B cell (primary cell): ENCODE data around the gene DUSP16. TPM values are rescaled to one million over a fixed set of nuclear protein-coding genes. Genes with fewer than 3 reads are reported as not detected.

Source experiments
- ATAC-seq: fragments of 200-7000 bp; cut with Tn5 transposase; one replicate; pipeline ENCODE4 v1.10.0; 2021; ENCODE audit warnings: low read depth, mild to moderate bottlenecking, moderate number of reproducible peaks, moderate library complexity
- CTCF ChIA-PET: fragments of 350-600 bp; sonication (Branson Sonifier 250); formaldehyde crosslinking; loops from one replicate; lab custom pipeline; 2021; ENCODE audit warnings: antibody characterized with exemption, inconsistent platforms; lab: Charles Lee
- POLR2A ChIA-PET: fragments of 350-600 bp; sonication (Branson Sonifier 250); formaldehyde crosslinking; loops from one replicate; lab custom pipeline; 2021; ENCODE audit warnings: antibody characterized with exemption; lab: Charles Lee
- DNase-seq: peaks from one replicate; pipeline ENCODE4 v3.0.0; 2013
- H2AFZ ChIP-seq: 2 replicates; pipeline ENCODE4 v1.6.1; 2012; ENCODE audit warnings: mild to moderate bottlenecking, low read depth, low read length; ENCODE audit not compliant: insufficient read depth, poor library complexity, severe bottlenecking
- H3K27ac ChIP-seq, 2 donors: 1 replicate in 1 of 2; 2 replicates in 1 of 2; pipeline ENCODE4 v1.5.1; 2012 to 2013; ENCODE audit warnings: low read length in 2 of 2, mild to moderate bottlenecking in 2 of 2, moderate library complexity in 1 of 2
- H3K27me3 ChIP-seq, 4 experiments: fragments of 200-600 bp in 1 of 4; sonication (generic) in 1 of 4; replicated peaks in 1 of 4; 1 replicate in 2 of 4; 2 replicates in 2 of 4; pipeline versions ENCODE4 v1.6.1 to v1.7.0; 2013 to 2016; ENCODE audit warnings: low read length in 3 of 4, mild to moderate bottlenecking in 2 of 4, mixed read lengths in 1 of 4, moderate library complexity in 1 of 4; ENCODE audit not compliant: insufficient read depth in 4 of 4, control insufficient read depth in 3 of 4; ENCODE audit errors: control extremely low read depth in 1 of 4
- H3K36me3 ChIP-seq, 2 experiments: replicated peaks in 1 of 2; 1 replicate in 1 of 2; 2 replicates in 1 of 2; pipeline versions ENCODE4 v1.6.1 to v1.7.1; 2013; ENCODE audit warnings: low read length in 1 of 2; ENCODE audit not compliant: insufficient read depth in 2 of 2, control insufficient read depth in 1 of 2; ENCODE audit errors: control extremely low read depth in 1 of 2, extremely low read depth in 1 of 2
- H3K4me1 ChIP-seq, 2 donors: fragments of 200-600 bp in 1 of 2; sonication (generic) in 1 of 2; 1 replicate in 1 of 2; 2 replicates in 1 of 2; pipeline versions ENCODE4 v1.5.1 to v1.6.1; 2013 to 2017; ENCODE audit warnings: low read length in 2 of 2; ENCODE audit not compliant: control insufficient read depth in 2 of 2, insufficient read depth in 2 of 2
- H3K4me2 ChIP-seq: replicated peaks from 2 replicates; pipeline ENCODE3; 2012; ENCODE audit warnings: mild to moderate bottlenecking, low read depth, low read length; ENCODE audit not compliant: poor library complexity, severe bottlenecking
- H3K4me3 ChIP-seq, 5 experiments: fragments of 200-600 bp in 1 of 5; sonication (generic) in 1 of 5; 1 replicate in 3 of 5; 2 replicates in 2 of 5; pipeline versions ENCODE4 v1.5.1 to v1.7.0; 2011 to 2016; ENCODE audit warnings: low read length in 4 of 5, mild to moderate bottlenecking in 4 of 5, low read depth in 2 of 5, control low read depth in 1 of 5, moderate library complexity in 1 of 5; ENCODE audit not compliant: insufficient read depth in 1 of 5; ENCODE audit errors: control extremely low read depth in 1 of 5, extremely low read depth in 1 of 5
- H3K79me2 ChIP-seq: fragments of 200-600 bp; sonication (generic); one replicate; pipeline ENCODE4 v1.6.0; 2016; ENCODE audit warnings: low read length; ENCODE audit not compliant: control insufficient read depth, insufficient read depth
- H3K9ac ChIP-seq: fragments of 200-600 bp; sonication (generic); 2 replicates; pipeline ENCODE4 v1.6.1; 2017; ENCODE audit warnings: mild to moderate bottlenecking, low read length, moderate library complexity
- H3K9me3 ChIP-seq, 3 donors: one replicate each; pipeline versions ENCODE4 v1.6.1 to v1.7.1; 2013; ENCODE audit warnings: low read length in 2 of 3; ENCODE audit not compliant: control insufficient read depth in 2 of 3, insufficient read depth in 1 of 3; ENCODE audit errors: control extremely low read depth in 1 of 3
- H4K20me1 ChIP-seq: 2 replicates; pipeline ENCODE4 v1.6.0; 2012; ENCODE audit warnings: mild to moderate bottlenecking, low read length; ENCODE audit not compliant: insufficient read depth, control insufficient read depth, poor library complexity, severe bottlenecking
- H3K27ac Mint-ChIP-seq: one replicate; pipeline ENCODE4 v1.8.0; 2021; ENCODE audit warnings: mixed read lengths
- H3K27me3 Mint-ChIP-seq: one replicate; pipeline ENCODE4 v1.8.0; 2021; ENCODE audit warnings: mixed read lengths
- H3K4me1 Mint-ChIP-seq: one replicate; pipeline ENCODE4 v1.8.0; 2021; ENCODE audit warnings: mixed read lengths
- H3K4me3 Mint-ChIP-seq: one replicate; pipeline ENCODE4 v1.8.0; 2021; ENCODE audit warnings: mixed read lengths
- H3K9me3 Mint-ChIP-seq: one replicate; pipeline ENCODE4 v1.8.0; 2022; ENCODE audit warnings: mixed read lengths; ENCODE audit not compliant: insufficient read depth
- CTCF ChIP-seq: fragments of 200-600 bp; IDR thresholded peaks from one replicate; pipeline ENCODE4 v1.8.0; 2022; ENCODE audit warnings: antibody characterized with exemption, mild to moderate bottlenecking
- EZH2 ChIP-seq: IDR thresholded peaks from 2 replicates; pipeline ENCODE4 v1.6.1; 2012; ENCODE audit warnings: borderline replicate concordance, low read depth, mild to moderate bottlenecking, moderate library complexity, low read length; ENCODE audit not compliant: insufficient read depth, poor library complexity, severe bottlenecking
- WGBS: methylation state at CpG from one replicate; pipeline ENCODE4 v1.1.5; 2013; ENCODE audit warnings: missing lambda C conversion rate; ENCODE audit not compliant: insufficient coverage; 5-methylcytosine and 5-hydroxymethylcytosine counted together
- intact Hi-C: fragments of 100-400 bp; cut with micrococcal nuclease; formaldehyde crosslinking; loops from one replicate; pipeline ENCODE4 v1.10.0; 2022
- polyA plus RNA-seq: library from polyadenylated mRNA; depleted of rRNA; stranded (reverse); fragments of >200 nt; gene quantifications from 2 replicates; pipeline ENCODE4 v1.2.3, GENCODE V29; 2012
- total RNA-seq, 2 donors: library from RNA; stranded (reverse); fragments of 120-200 nt in 1 of 2; gene quantifications; 1 replicate in 1 of 2; 2 replicates in 1 of 2; pipeline versions ENCODE4 v1.2.3 to v1.2.4, GENCODE V29; 2013 to 2022

Gene DUSP16
- total and polyA plus RNA-seq, 2 donors (not counting 1 experiment from before 2014, with no cell fraction given), result 0.37 to 5.6 TPM

GRCh38 chr12:12604740-12605139 is 42.1 kb upstream of the DUSP16 start:
- no peak overlapping the region for H3K27ac Mint-ChIP-seq
- H3K27me3 Mint-ChIP-seq, result peaks cover 12% of the 10 kb centered on the region
- intact Hi-C loops, result no loop called here
- Histone ChIP-seq H3K27me3 (peaks cover 0 to 4% (median 2%) of the 10 kb centered on the region in 4 experiments), H3K36me3 (no peaks in the 10 kb centered on the region), H3K4me2 (no peak overlapping the region), H4K20me1 (no peaks in the 10 kb centered on the region), H2AFZ (no peak overlapping the region), H3K9ac (no peak overlapping the region), H3K79me2 (no peaks in the 10 kb centered on the region), H3K27ac (no peak overlapping the region), H3K4me3 (no peak overlapping the region), H3K4me1 (no peaks in the 10 kb centered on the region), H3K9me3 (no peaks in the 10 kb centered on the region)
- CTCF ChIA-PET, result no interaction called here
- POLR2A ChIA-PET, result no interaction called here
- DNase-seq (no peak), ATAC-seq (no peak)
- WGBS, result 88% methylated on average over 5 of the region's 5 CpGs
- no peak overlapping the region for H3K4me3 Mint-ChIP-seq
- no peaks in the 10 kb centered on the region for H3K9me3 Mint-ChIP-seq
- TF ChIP-seq EZH2, result no peak
- no peak for TF ChIP-seq CTCF
- peaks cover 3% of the 10 kb centered on the region for H3K4me1 Mint-ChIP-seq

GRCh38 chr12:12600659-12601058 is 38.0 kb upstream of the DUSP16 start:
- Histone ChIP-seq H3K36me3 (no peaks in the 10 kb centered on the region), H3K9ac (no peak overlapping the region), H4K20me1 (no peaks in the 10 kb centered on the region), H3K27me3 (peaks cover 0 to 5% (median 2%) of the 10 kb centered on the region in 4 experiments), H3K79me2 (no peaks in the 10 kb centered on the region), H3K9me3 (no peaks in the 10 kb centered on the region), H3K4me3 (no peak overlapping the region), H3K4me1 (no peaks in the 10 kb centered on the region), H3K4me2 (no peak overlapping the region), H3K27ac (no peak overlapping the region), H2AFZ (no peak overlapping the region)
- DNase-seq (no peak), ATAC-seq (no peak)
- intact Hi-C loops, result no loop called here
- H3K27me3 Mint-ChIP-seq, result peaks cover 12% of the 10 kb centered on the region
- no peaks in the 10 kb centered on the region for H3K4me1 Mint-ChIP-seq
- 57% methylated on average over 4 of the region's 8 CpGs for WGBS
- CTCF ChIA-PET, result interaction anchor here (1.0 kb wide), 1 partner anchor 243 kb away, joined by 3 read pairs; no protein-coding TSS in a partner anchor
- H3K4me3 Mint-ChIP-seq, result no peak overlapping the region
- no peak overlapping the region for H3K27ac Mint-ChIP-seq
- peaks cover 2% of the 10 kb centered on the region for H3K9me3 Mint-ChIP-seq
- POLR2A ChIA-PET, result no interaction called here
- TF ChIP-seq CTCF (no peak), EZH2 (no peak)
